Measurements from ENCODE around the gene SCAPER.

DNA sequence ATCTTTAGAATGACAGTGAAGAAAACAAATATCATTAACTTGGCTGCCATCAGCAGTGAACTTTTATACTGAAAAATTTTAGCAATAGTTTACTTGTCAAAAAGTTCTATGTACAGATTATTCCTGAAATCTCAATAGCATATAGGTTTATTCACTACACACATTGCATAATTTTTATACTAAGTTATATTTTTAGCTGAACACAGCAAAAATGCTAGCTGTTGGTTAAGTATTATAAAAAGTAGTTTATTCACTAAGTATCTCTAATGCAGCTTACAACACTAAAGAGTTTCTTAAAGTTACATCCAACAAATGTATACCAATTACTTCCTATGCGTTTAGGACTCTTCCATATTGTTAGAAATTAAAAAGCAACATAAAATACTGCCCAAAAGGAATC, 131.9 kb downstream of the SCAPER start:
- TF ChIP-seq, protein P1, sequence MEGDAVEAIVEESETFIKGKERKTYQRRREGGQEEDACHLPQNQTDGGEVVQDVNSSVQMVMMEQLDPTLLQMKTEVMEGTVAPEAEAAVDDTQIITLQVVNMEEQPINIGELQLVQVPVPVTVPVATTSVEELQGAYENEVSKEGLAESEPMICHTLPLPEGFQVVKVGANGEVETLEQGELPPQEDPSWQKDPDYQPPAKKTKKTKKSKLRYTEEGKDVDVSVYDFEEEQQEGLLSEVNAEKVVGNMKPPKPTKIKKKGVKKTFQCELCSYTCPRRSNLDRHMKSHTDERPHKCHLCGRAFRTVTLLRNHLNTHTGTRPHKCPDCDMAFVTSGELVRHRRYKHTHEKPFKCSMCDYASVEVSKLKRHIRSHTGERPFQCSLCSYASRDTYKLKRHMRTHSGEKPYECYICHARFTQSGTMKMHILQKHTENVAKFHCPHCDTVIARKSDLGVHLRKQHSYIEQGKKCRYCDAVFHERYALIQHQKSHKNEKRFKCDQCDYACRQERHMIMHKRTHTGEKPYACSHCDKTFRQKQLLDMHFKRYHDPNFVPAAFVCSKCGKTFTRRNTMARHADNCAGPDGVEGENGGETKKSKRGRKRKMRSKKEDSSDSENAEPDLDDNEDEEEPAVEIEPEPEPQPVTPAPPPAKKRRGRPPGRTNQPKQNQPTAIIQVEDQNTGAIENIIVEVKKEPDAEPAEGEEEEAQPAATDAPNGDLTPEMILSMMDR (IDR thresholded peaks at IDR 0.05; ENCODE audit: poor library complexity, severe bottlenecking) = no peak
- no peak for TF ChIP-seq MXI1 (conservative IDR thresholded peaks at IDR 0.05; ENCODE audit: poor library complexity, severe bottlenecking)
- TF ChIP-seq TAF1 (IDR thresholded peaks at IDR 0.05; ENCODE audit: low read depth) = no peak
